Kasumi-1 (cell line): ENCODE measurements around the gene NRIP2.

ENCODE experiments used
- DNase-seq, 2 experiments: peaks; one replicate each; lab custom pipeline; 2025; lab: John Stamatoyannopoulos, UW

The NRIP2 gene

DNA sequence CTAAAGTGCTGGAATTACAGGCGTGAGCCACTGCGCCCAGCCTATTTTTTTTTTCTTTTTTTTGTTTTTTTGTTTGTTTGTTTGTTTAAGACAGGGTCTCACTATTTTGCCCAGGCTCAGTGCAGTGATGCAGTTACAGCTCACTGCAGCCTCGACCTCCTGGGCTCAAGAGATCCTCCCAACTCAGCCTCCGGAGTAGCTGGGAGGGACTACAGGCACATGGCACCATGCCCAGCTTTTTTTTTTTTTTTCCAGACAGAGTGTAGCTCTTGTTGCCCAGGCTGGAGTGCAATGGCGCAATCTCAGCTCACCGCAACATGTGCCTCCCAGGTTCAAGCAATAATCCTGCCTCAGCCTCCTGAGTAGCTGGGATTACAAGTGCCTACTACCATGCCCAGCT lies 28.1 kb downstream of the NRIP2 start:
- DNase-seq = no peak

GRCh38 chr12:2805143-2805520 lies 29.7 kb downstream of the NRIP2 start:
- DNase-seq = no peak

DNA sequence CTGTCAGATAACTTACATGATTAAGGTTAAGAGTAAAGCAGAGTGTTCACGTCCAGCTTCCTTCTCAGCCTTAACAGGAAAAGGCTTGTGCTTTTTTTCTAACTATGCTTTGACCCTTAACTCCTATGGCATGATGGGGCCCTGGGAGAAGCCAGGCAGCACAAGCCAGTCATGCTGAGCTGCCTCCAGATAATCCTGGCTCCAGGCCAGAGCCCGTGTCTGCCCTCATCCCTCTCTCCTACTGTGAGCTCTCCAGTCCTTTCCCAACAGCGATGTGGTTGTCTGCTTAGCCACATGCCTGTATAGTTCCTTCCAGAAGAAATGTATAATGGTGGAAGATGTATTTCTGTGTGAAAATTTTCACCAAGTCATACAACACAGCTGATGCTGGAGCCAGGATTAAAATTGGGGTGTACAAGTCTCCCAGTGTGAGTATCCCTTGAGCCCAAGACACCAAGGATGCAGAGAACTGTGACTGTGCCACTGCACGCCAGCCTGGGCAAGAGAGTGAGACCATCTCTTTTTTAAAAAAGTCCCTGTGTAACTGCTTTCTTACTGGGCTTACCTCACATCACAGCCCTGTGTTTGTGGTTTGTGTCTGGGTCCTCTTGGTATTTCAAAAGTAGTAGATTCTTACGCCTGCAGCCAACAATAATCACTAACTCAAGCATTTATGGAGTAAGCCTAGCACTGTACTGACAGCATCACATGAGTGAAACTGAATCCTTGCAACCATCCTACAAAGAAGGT lies 30.3 kb downstream of the NRIP2 start:
- no peak for DNase-seq

- no peak for DNase-seq
Observed at GRCh38 chr12:2803635-2804392, 31.0 kb downstream of the NRIP2 start.

- DNase-seq = no peak
Observed at GRCh38 chr12:2801044-2801783, 33.6 kb downstream of the NRIP2 start.

GRCh38 chr12:2800046-2800570 lies 34.7 kb downstream of the NRIP2 start:
- DNase-seq = no peak

- DNase-seq = no peak
Observed at GRCh38 chr12:2797721-2798418, 37.0 kb downstream of the NRIP2 start.

DNA sequence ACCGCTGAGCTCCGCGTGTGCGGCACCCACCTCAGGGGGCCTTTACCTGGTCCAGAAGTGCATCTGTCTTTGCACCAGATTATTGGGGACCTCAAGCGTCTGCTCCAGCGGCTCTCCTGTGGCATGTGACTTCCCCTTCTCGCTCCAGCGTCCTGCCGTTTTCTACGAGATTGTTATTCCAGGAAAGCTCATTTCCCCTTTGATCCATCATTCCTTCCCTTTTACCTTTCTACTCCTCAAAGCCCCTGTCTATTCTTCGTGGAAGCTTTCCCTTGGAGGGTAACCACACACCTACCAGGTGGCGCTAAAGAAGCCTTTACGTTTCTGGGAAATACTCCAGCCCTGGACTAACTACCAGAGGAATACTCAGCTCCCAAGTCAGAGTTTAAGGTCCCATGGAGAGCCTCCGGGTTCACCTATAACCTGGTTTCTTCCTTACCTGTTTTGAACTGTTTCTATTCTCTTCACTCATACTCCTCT lies 38.6 kb downstream of the NRIP2 start:
- DNase-seq = peak in 1 of 2 experiments; percentile 23

DNA sequence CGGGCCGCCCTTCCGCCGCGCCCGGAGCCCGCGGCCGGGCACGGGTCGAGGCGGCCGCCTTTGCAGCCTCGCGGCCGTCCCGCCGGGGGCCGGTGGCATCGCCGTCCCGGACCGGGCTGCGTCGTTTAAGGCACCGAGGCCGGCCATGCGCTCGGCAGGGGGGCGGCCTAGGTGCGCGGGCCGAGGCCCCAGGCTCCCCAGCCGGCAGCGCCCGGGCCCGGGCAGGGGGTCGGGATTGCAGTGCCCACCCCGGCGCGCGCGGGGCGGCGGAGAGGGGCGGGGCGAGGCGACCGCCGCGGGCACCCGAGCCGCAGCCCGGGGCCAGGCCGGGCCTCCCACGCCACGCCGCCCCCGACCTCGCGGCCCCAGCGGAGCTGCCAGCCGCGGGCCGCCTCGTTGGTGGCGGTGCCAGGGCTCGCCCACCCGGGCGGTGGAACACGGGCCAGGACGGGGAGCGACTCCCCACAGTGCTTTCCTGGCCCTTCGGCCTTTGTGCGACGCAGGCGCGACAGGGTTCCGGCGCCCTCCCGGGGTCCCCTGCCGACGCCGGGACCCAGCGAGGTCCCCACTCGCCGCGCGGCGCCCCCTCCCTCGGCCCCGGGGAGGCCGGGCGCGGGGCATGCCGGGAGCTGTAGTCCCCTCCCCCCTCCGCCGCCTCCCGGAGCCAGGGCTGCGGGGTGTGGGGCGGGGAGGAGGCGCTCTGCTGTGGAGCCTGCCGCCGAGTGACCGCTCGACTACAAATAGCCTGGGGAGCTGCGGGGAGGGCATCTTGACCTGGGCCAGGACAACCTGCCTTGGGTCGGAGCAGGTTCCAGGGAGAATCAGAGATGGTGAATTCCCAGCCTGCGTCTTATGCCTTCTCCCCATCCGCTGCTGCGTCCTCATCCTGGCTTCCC lies 39.3 kb downstream of the NRIP2 start:
- no peak for DNase-seq

- peak; percentile 66 to 71 for DNase-seq
Observed at GRCh38 chr12:2794736-2795289, 40.0 kb downstream of the NRIP2 start, which contains the start of gene FKBP4. Gene FKBP4 (plus strand): TSS chr12:2794970. CDS start chr12:2795140, 170 bp downstream.

GRCh38 chr12:2794191-2794735 lies 40.6 kb downstream of the NRIP2 start:
- no peak for DNase-seq

GRCh38 chr12:2793561-2793960 lies 41.3 kb downstream of the NRIP2 start:
- DNase-seq = no peak

GRCh38 chr12:2792671-2793500 lies 41.9 kb downstream of the NRIP2 start:
- peak; percentile 60 to 64 for DNase-seq

DNA sequence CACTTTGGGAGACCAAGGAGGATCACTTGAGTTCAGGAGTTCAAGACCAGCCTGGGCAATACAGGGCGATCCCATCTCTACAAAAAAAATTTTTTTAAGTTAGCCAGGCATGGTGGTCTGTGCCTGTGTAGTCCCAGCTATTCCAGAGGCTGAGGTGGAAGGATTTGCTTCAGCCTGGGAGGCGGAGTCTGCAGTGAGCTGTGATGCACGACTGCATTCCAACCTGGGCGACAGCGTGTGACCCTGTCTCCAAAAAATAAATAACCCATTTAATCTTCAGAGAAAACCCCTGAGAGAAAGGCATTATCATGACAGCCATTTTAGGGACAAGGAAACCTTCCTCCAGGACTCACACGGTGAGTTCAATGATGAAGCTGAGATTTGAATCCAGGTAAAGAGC lies 43.7 kb downstream of the NRIP2 start:
- no peak for DNase-seq

DNA sequence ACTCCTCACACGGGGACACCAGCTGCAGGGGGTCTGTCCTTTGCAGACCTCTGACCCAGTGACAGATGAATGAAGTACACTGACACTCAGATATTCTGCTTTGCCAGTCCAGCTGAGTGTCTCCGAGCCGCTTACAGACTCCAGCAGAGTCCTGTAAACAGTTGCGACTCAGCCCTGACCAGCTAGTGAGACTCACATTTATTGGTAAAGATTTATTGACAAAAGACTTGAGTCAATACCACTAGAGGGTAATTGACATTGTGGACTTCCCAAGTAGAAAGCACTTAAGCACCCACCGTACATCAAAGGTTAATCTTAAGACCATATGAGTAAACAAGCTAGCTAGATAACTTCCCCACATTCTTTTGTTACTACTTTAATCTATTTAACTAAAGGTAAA lies 49.8 kb downstream of the NRIP2 start:
- no peak for DNase-seq

GRCh38 chr12:2783936-2784600 lies 50.8 kb downstream of the NRIP2 start:
- DNase-seq = peak; percentile 27 to 42

- peak; percentile 52 to 68 for DNase-seq
Observed at GRCh38 chr12:2779281-2779680, 55.6 kb downstream of the NRIP2 start.

GRCh38 chr12:2776129-2776806 lies 58.6 kb downstream of the NRIP2 start:
- DNase-seq = no peak
